SIG-M5 treated with dmso at 0.1 percent for 504 hours (cell line): ENCODE results near the gene PRR15.

ENCODE experiments used
- DNase-seq: peaks from one replicate; lab custom pipeline; 2025; ENCODE audit not compliant: unreplicated experiment; lab: John Stamatoyannopoulos, UW

PRR15 gene

DNA sequence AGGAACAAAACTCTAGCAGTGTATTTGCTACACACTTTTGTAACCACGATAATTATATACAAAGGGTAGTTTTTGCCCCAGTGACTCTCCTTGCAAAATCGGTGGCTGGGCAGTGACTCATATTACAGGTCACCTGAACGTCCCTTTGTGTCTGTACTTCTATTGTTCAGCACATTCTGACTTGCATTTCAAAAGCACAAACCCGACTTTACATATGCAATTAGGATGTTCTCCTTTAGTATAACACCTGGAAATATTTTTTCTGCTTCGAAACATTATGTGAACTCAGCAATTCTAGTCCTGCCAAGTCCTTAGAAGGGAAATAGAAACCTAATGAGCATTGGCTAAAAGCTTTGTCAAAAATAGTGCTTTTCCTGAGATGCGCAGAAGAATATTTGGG, 6.0 kb downstream of the PRR15 start:
- DNase-seq = no peak

DNA sequence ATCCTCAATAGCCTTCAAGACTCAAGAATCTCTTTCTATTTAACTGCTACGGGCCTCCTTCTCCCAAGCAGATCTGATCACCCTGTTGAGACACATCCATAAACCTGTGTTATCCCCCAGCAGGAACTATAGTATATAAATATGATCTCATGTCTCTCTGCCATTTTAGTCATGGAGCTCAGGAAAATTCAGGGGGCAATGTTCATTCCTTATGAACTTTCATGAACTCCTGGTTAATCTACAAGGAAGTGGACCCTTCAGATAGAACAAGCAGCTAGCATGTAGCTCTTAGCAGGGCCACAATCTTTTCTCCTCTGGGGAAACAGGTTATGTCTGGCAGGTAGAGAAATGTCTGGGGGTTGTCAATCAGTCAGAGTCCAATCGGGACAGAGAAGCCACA, 8.9 kb downstream of the PRR15 start:
- no peak for DNase-seq

DNA sequence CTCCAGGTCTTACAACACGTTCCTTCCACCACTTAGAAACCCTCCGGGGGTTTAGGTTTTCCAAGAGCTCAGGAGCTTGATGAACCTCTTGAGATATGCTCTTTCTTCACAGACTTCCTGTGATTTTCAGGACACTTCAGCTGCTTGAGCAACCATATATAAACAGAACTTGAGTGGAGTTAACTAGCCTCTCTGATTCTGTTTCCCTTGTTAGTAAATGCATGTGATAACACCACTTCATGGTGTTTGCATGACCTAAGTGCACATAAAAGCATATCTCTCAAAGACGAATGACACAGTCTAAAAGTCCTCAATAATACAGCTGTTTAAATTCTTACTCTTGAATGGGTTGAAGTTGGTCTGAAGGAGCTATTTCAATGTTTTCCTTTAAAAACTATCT, 9.9 kb downstream of the PRR15 start:
- no peak for DNase-seq

DNA sequence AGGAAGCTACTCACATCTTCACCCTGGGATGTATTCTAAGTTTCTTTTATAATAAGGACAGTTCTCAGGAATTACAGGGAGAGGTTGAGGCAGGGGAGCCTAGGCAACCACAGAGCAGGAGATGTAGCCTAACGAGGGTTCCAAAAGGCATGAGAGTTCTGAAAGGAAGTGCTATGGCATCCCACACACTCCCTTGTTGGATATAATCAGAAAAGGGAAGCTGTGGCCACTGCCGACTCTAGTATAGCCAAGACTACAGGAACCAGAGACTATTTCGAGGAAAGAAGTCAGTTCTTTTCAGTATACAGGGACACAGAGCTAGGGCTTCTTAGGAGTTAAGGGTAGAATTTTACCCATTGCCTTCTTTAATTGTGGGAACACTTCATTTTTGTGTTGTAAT, 11.0 kb downstream of the PRR15 start:
- no peak for DNase-seq

DNA sequence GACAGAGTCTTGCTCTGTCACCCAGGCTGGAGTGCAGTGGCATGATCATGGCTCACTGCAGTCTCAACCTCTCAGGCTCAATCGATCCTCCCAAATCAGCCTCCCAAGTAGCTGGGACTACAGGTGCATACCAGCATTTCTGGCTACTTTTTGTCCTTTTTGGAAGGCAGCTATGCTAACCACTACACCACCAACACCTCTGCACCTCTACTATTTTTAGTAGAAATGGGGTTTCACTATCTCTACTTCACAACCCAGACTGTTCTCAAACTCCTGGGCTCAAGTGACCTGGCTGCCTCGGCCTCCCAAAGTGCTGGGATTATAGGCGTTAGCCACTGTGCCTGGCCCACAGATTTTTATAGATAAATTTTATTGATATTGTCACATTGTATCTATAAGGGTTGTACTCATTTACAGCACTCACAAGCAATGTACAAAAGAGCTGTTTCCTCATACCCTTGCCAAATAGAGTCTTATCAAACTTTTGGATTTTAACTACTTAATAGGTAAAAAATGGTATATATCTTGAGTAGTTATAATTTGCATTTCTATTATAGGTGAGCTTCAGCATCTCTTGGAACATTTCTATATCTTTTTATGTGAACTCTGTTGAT, 23.7 kb downstream of the PRR15 start:
- no peak for DNase-seq

DNA sequence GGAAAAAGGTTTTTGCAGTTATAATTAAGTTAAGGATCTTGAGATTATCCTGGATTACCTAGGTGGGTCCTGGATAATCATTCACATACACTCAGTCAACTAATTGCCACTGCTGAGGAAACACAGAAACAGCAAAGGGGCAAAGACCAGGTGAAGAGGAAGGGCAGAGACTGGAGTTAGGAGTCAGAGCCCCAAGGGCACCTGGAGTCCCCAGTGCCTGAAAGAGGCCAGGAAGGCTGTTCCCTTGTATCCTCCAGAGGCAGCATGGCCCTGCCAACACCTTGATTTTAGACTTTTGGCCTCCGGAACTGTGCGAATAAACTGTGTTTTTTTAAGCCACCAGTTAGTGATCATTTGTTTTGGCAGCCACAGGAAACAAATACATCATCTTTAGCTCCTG, 24.6 kb downstream of the PRR15 start:
- DNase-seq = no peak

DNA sequence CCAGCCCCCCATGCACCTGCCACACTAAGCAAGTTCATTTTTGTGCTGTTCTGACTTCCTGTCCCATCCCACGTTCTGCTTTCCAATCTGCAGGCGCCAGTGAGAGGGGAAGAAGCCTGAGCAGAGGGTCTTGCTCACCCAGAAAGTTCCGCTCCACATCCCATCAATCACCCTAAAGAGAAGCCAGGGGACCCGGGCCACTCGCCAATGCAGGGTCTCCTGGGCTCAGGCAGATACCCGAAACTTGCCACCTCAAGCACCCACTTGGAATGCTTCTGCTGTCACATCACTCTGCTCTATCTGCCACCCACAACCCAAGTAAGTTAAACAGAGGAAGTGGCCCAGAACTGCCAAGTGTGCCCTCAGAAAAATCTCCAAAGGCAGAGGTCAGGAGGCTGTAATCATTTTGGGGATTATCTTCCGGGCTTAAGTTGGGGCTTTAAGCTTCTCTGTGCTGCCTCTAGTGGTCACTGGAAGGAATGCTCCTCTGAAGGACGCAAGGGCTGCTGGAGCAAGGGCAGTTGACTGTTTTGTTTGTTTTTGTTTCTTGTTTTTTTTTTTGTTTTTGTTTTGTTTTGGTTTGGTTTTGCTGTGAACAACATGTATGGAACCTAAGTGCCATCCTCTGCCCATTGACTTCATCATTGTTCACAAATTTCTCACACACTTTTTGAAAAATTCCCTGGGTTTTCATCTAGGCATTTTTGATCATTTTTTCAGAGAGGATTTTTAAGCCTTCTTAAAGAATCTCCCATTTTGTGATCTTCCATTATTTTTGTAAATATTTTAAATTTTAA, 25.5 kb downstream of the PRR15 start:
- no peak for DNase-seq

DNA sequence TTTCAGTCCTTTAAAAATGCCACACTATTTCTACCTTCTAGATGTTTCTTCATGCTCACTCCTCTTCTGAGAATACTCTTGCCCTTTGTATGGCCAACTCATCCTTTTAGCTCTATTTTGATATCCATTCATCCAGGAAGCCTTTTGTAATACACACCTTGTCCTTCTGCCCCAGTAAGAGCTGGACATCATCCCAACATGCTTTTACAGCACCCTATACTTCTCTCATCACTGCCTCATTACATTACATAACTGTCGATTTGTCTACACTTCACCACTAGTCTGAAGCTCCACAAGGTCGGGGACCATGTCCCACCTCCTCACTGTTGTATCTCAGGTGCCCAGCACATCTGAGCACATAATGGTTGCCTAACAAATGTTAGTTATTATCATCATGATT, 29.2 kb downstream of the PRR15 start:
- DNase-seq = no peak

DNA sequence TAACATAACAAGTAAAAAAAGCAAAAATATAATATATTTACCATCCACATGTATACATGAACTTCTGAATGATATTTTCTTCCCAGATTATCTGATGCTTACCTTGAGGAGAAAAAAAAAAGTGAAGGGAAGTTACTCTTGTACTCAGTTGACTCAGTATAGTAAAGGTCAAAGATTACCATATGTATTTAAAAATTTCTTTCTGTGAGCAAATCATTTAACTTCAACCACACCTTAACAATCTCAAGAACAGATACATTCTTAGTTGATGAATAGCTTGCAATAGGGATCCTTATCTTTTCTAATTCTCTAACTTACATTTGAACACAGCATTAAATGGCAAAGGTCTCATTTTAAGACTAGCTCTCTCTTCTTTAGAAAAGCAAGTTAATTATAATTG, 29.8 kb downstream of the PRR15 start:
- DNase-seq = no peak

DNA sequence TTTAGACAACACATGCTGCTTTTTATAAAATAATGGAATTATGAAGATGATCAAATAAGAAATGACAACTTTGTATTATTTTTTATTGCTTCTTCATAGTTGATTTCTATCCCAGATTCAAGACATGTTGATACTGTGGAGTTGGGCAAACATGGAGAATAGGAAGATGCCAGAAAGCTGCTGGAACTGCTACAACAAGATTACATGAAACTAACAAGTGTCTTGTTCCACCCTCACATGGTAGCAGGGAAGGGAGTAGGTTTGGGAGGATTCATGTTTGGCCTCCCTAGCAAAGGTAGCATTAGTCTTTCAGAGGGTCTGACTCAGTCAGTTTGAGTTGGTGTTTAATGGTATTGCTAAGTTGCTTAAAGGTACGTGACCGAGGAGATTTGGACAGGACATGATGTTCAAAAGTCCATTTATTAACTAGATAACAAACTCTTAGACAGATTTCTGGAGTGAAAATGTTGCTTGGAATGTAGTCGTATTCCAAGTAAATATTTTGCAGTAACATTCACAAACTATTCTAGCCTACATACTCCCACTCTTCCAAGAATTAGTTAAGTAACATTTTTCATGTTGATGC, 33.1 kb downstream of the PRR15 start:
- DNase-seq = no peak

DNA sequence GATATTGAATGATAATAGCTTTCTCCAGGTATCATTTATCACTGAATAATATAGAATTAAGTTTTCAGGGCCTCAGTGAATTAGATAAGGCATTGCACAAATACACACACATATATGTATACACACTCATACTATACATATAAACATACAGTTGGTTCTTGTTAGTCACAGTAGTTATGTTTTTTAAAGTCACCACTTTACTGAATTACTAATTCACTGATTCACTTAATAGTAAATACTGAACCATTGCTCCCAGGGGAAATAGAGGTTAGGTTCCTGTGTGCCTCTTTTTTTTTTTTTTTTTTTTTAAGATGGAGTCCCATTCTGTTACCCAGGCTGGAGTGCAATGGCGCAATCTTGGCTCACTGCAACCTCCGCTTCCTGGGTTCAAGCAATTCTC, 33.6 kb downstream of the PRR15 start:
- no peak for DNase-seq

DNA sequence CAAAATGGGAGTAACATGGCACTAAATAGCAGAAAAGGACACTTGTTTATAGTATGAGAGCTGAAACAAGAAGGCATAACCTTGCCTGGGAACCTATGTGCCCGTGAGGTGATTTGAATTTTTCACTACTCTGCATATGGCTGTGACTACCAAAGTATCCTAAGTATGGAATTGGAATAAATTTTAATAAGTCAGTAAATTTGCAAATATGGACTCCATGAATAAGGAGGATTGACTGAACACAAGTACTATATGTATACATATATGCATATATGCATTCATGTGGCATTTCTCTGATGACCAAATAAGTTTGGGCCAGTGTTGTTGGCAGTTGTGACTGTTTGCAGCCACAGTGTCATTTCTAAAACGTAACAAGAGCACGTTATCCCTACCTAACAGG, 34.5 kb downstream of the PRR15 start:
- DNase-seq = no peak

DNA sequence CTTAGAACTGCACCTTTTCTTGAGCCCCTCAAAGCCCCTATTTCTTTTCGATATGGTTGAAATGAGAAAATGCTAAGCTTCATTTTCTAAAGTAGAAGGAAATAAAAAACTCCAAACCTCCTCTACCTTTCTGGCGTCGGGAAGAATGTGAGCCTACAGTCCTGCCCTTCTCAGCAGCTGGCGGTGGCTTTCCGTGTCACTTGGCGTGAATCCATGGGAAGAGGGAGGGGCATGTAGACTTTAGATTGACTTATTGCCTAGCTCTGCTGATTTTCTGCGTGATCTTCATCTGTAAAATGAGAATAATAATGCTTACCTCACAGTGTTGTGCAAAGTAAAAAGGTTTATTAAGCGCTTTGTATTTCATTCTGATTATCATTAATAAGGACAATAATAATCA, 35.0 kb downstream of the PRR15 start:
- no peak for DNase-seq

DNA sequence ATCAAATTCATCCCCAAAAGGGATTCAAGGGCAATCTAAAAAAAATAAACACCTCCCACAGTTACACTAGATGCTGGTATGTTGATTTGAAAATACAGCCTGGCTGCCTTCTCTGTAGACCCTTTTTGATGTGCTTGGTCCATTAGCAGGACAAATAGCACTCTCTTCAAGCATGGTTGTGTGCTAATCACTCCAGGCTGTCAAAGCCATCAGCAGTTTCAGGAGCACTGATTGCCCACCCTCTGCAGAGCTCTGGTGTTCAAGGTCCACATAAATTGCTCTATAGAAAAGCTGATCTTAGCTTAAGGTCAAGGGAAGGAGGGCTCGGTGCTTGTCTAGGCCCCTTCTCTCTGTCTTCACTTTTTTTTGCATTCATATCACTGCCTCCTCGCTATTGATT, 35.4 kb downstream of the PRR15 start:
- DNase-seq = no peak

DNA sequence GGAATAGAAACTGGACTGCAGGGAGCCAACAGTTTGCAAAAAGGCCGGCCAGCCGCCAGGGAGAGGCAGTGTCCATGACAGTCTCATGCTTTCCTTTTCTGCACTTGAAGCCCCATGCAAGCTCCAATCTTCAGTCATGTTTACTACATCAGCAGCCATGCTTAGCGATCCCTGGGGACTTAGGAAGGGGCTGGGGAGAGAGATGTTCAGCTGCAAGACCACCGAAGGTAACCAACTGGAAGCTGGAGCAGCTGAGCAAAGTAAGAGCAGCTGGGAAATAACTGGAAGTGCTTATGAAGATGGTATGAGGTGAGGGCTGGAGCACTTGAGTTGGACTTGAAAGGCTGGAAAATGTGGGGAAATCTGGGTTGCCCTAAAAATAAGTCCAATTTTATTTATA, 37.0 kb downstream of the PRR15 start:
- no peak for DNase-seq

DNA sequence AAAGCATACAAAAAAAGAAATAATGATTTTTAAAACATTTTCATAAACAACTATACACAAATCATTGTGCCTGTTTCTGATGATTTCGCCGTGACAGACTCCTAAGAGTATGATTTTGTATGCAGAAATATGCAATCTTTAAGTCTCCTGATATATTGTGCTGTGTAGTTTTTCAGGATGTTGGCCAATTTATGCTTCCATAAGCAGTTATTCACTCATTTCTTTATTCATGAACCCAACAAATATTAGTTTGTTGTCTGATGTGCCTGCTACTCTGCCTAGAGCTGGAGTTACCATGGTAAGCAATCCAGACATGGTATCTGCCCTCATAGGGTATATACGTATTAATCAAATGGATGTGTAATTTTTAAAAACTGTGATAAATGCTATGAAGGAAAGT, 40.4 kb downstream of the PRR15 start:
- DNase-seq = no peak

DNA sequence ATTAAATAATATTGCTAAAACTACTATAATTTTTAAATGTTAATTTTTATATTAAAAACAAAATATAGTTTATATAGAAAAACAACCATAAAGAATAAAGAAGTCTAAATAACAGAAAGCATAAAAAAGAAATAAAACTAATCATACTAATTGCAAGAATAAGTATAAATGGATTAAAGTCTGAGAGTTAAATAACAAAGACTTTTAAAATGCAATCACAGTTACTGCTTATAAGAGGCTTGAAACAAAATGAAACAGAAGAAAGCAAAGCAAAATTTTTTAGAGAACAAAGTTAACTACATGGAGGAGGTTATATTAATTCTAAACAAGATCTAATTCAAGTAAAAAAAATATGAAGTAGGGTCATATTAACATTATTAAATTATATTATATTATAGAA, 41.1 kb downstream of the PRR15 start:
- no peak for DNase-seq

DNA sequence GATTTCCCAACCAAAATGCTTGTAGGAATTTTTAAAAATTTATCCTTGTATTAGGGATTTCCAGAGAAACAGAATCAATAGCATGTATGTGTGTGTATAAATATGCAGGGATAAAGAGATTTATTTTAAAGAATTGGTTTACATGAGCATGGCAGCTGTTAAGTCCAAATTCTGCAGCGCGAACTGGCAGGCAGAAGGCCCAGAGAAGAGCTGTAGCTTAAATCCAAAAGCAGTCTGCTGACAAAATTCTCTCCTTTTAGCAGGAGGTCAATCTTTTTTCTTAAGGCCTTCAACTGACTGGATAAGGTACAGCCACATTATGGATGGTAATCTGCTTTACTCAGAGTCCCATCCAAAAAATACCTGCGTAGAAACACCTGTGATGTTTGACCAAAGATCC, 42.0 kb downstream of the PRR15 start:
- DNase-seq = no peak

DNA sequence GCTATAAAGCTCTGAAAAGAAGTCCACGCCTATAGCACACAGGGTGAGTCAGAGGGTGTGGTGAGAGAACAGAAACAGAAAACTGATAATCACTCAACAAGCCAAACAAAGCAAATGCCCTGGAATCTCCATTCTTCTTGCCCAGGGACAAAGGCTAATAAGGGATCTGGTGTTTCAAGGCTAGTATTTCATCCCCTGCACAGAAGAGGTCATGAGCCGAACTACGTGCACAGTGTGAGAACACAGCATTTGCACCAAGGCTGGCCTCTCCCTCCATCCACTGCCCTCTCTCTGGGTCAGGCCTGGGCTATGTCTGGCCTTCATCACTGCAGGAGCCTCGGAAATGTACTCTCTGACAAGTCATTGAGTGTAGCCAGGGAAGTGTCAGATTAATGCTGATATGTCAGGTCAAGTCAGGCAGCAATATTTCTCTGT, 42.7 kb downstream of the PRR15 start:
- DNase-seq = no peak

DNA sequence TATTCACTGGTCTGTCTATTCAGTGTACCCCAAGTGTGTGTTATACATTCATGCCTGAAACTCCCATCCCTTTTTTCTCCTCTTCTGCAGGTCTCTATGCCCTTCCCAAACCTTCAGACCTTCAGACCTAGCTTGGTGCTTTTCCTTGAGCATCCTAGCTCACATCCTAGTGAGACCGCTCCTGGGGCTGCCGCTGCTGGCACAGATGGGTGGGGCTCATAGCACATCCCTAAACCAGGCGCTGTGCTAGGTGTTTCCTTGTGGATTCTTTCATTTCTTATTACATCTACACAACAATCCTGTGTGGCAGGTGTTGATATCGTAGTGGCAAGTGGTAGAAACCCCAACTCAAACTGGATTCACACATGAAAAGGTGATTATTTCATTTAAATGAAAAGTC, 43.2 kb downstream of the PRR15 start:
- no peak for DNase-seq

DNA sequence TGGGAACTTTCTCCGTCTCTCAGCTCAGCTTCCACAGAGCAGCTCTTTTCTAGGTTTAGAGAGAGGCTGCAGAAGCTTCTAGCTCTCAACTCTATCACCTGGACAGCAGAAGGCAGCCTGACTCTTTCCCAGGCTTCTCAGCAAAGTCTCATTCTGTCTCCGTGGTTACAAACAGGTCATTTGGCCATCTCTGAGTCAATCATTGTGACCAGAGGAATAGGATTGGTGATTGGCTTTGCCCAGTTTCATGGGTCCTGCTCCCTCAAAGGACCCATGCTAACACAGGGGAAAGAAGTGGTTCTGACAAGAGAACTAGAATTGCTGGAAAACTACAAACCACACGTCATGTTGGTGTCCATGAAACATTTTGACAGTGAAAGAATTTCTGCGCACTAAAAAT, 43.6 kb downstream of the PRR15 start:
- DNase-seq = no peak

DNA sequence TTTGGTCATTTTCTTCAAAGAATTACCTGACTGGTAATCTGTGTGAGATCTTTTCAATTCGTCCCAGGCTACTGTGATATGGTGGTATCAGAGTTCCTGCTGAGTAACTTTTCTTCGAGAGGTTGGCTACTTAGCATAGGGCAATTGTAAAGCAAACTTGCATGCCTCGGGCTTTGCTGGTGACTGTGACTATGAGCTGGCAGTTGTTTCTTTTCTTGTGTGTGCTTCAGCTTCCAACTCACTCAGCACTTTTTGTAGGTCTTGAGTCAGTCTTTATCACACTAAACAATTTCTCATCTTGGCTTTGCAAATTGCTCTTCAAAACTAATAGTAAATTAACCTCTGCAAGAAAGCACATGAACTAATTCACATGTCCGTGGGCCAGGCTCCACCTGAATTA, 44.3 kb downstream of the PRR15 start:
- DNase-seq = no peak
